ENCODE measurements around the gene ZBTB11.

DNA sequence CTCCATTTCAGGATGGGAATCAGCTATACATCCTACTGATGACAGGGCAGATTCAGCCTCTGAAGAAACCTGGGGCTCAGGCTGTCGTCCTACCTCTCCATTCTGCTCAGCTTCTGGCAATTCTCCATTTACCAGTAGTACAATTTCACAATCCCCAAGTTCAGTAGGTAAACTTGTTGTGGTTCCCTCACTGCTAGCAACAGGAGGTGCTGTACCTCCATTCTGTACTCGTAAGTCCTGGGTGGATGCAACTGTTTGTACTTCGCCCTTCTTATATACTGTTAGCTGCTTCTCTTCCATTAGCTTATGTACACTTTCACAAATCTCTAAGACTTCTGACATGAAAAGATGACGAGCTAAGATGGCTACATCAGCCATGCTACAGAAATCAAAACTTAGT, 11.6 kb downstream of the ZBTB11 start:
- TF ChIP-seq, protein P1, sequence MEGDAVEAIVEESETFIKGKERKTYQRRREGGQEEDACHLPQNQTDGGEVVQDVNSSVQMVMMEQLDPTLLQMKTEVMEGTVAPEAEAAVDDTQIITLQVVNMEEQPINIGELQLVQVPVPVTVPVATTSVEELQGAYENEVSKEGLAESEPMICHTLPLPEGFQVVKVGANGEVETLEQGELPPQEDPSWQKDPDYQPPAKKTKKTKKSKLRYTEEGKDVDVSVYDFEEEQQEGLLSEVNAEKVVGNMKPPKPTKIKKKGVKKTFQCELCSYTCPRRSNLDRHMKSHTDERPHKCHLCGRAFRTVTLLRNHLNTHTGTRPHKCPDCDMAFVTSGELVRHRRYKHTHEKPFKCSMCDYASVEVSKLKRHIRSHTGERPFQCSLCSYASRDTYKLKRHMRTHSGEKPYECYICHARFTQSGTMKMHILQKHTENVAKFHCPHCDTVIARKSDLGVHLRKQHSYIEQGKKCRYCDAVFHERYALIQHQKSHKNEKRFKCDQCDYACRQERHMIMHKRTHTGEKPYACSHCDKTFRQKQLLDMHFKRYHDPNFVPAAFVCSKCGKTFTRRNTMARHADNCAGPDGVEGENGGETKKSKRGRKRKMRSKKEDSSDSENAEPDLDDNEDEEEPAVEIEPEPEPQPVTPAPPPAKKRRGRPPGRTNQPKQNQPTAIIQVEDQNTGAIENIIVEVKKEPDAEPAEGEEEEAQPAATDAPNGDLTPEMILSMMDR (conservative IDR thresholded peaks at IDR 0.05; ENCODE audit: low read depth in 2 of 2) = 0 out of 4 replicates have a peak, but pooled peaks of 1 of the 2 experiments have one; percentile 2
- no peak for TF ChIP-seq ZNF331 (CRISPR knock-in tag; IDR thresholded peaks at IDR 0.05; ENCODE audit: low read depth)

Data from GM23338 (cell line).